ENCODE results near the gene MRGPRD.

Gene MRGPRD

GRCh38 chr11:69014898-69015549 is 34.2 kb upstream of the MRGPRD start:
- Histone ChIP-seq H3K27me3 (ENCODE audit: insufficient read depth, low read length, poor library complexity) (peaks cover 21% of the 10 kb centered on the region), H4K20me1 (ENCODE audit: insufficient read depth, low read length) (peaks cover 9% of the 10 kb centered on the region), H3K9ac (ENCODE audit: low read depth, low read length) (no peak overlapping the region), H2AFZ (ENCODE audit: low read depth, low read length) (no peak overlapping the region), H3K27ac (ENCODE audit: low read length) (no peak overlapping the region), H3K4me3 (ENCODE audit: low read depth in 1 of 2, low read length in 2 of 2) (no peak overlapping the region), H3K4me1 (ENCODE audit: insufficient read depth, low read length) (no peaks in the 10 kb centered on the region), H3K9me3 (ENCODE audit: insufficient read depth, low read length, severe bottlenecking) (no peaks in the 10 kb centered on the region), H3K79me2 (ENCODE audit: insufficient read depth, low read length) (no peaks in the 10 kb centered on the region), H3K36me3 (ENCODE audit: insufficient read depth, low read length) (no peaks in the 10 kb centered on the region), H3K4me2 (ENCODE audit: insufficient read depth, low read length) (no peak overlapping the region)
- ATAC-seq (ENCODE audit: insufficient read depth, low read depth), result no peak
- no peak for DNase-seq
- TF ChIP-seq EZH2 (IDR thresholded peaks at IDR 0.05; ENCODE audit: borderline replicate concordance, low read depth, low read length, severe bottlenecking) (no peak), CTCF (IDR thresholded peaks at IDR 0.05; ENCODE audit: borderline replicate concordance, extremely low read depth, low read length, poor library complexity, severe bottlenecking) (no peak)

- H3K9ac ChIP-seq (ENCODE audit: low read depth, low read length), result no peak overlapping the region
- no peak for DNase-seq
- peaks cover 9% of the 10 kb centered on the region for H4K20me1 ChIP-seq (ENCODE audit: insufficient read depth, low read length)
- H2AFZ ChIP-seq (ENCODE audit: low read depth, low read length), result no peak overlapping the region
- peaks cover 21% of the 10 kb centered on the region for H3K27me3 ChIP-seq (ENCODE audit: insufficient read depth, low read length, poor library complexity)
- no peak overlapping the region for H3K4me2 ChIP-seq (ENCODE audit: insufficient read depth, low read length)
- H3K36me3 ChIP-seq (ENCODE audit: insufficient read depth, low read length), result no peaks in the 10 kb centered on the region
- no peaks in the 10 kb centered on the region for H3K79me2 ChIP-seq (ENCODE audit: insufficient read depth, low read length)
- no peak for ATAC-seq (ENCODE audit: insufficient read depth, low read depth)
- TF ChIP-seq CTCF (IDR thresholded peaks at IDR 0.05; ENCODE audit: borderline replicate concordance, extremely low read depth, low read length, poor library complexity, severe bottlenecking), result no peak
- TF ChIP-seq EZH2 (IDR thresholded peaks at IDR 0.05; ENCODE audit: borderline replicate concordance, low read depth, low read length, severe bottlenecking), result no peak
- no peaks in the 10 kb centered on the region for H3K9me3 ChIP-seq (ENCODE audit: insufficient read depth, low read length, severe bottlenecking)
- no peak overlapping the region for H3K4me3 ChIP-seq (ENCODE audit: low read depth in 1 of 2, low read length in 2 of 2)
- H3K4me1 ChIP-seq (ENCODE audit: insufficient read depth, low read length), result no peaks in the 10 kb centered on the region
- H3K27ac ChIP-seq (ENCODE audit: low read length), result no peak overlapping the region
These were observed 33.5 kb upstream of the MRGPRD start for GRCh38 chr11:69014084-69014851.

GRCh38 chr11:69013009-69013951 is 32.5 kb upstream of the MRGPRD start, which contains the start of gene MRGPRF:
MRGPRF (minus strand) TSS chr11:69013246; CDS start chr11:69009901, 3,345 bp downstream.
- Histone ChIP-seq H3K27ac (ENCODE audit: low read length) (no peak within 1 kb of the TSS), H4K20me1 (ENCODE audit: insufficient read depth, low read length) (peaks cover 9% of the 10 kb centered on the region), H3K36me3 (ENCODE audit: insufficient read depth, low read length) (no peaks in the 10 kb centered on the region), H3K9me3 (ENCODE audit: insufficient read depth, low read length, severe bottlenecking) (no peaks in the 10 kb centered on the region), H3K4me3 (ENCODE audit: low read depth in 1 of 2, low read length in 2 of 2) (no peak within 1 kb of the TSS), H3K27me3 (ENCODE audit: insufficient read depth, low read length, poor library complexity) (peaks cover 21% of the 10 kb centered on the region), H3K4me2 (ENCODE audit: insufficient read depth, low read length) (no peak within 1 kb of the TSS), H2AFZ (ENCODE audit: low read depth, low read length) (no peak within 1 kb of the TSS), H3K4me1 (ENCODE audit: insufficient read depth, low read length) (no peaks in the 10 kb centered on the region), H3K79me2 (ENCODE audit: insufficient read depth, low read length) (no peaks in the 10 kb centered on the region), H3K9ac (ENCODE audit: low read depth, low read length) (no peak within 1 kb of the TSS)
- no peak for ATAC-seq (ENCODE audit: insufficient read depth, low read depth)
- TF ChIP-seq CTCF (IDR thresholded peaks at IDR 0.05; ENCODE audit: borderline replicate concordance, extremely low read depth, low read length, poor library complexity, severe bottlenecking) (no peak), EZH2 (IDR thresholded peaks at IDR 0.05; ENCODE audit: borderline replicate concordance, low read depth, low read length, severe bottlenecking) (no peak)
- DNase-seq, result no peak
